Renal cortical epithelial cell (primary cell): ENCODE data around the gene CRISPLD2. TPM values are rescaled to one million over a fixed set of nuclear protein-coding genes. Genes with fewer than 3 reads are reported as not detected.

Source experiments
- DNase-seq: peaks from one replicate; pipeline ENCODE4 v3.0.0-alpha.2; 2011; ENCODE audit warnings: low read depth
- total RNA-seq: library from RNA; depleted of rRNA; stranded (reverse); fragments of >200 nt; gene quantifications from 2 replicates; pipeline ENCODE4 v1.2.3, GENCODE V29; 2014

Gene CRISPLD2, protein sequence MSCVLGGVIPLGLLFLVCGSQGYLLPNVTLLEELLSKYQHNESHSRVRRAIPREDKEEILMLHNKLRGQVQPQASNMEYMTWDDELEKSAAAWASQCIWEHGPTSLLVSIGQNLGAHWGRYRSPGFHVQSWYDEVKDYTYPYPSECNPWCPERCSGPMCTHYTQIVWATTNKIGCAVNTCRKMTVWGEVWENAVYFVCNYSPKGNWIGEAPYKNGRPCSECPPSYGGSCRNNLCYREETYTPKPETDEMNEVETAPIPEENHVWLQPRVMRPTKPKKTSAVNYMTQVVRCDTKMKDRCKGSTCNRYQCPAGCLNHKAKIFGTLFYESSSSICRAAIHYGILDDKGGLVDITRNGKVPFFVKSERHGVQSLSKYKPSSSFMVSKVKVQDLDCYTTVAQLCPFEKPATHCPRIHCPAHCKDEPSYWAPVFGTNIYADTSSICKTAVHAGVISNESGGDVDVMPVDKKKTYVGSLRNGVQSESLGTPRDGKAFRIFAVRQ
- total RNA-seq: 107 and 148 TPM in 2 replicates

GRCh38 chr16:84819644-84820304, at the start of gene CRISPLD2:
Gene CRISPLD2, plus strand, starts transcription at chr16:84819985. Its CDS starts 18,511 bp downstream, at chr16:84838496.
- peak; percentile 67 for DNase-seq

DNA sequence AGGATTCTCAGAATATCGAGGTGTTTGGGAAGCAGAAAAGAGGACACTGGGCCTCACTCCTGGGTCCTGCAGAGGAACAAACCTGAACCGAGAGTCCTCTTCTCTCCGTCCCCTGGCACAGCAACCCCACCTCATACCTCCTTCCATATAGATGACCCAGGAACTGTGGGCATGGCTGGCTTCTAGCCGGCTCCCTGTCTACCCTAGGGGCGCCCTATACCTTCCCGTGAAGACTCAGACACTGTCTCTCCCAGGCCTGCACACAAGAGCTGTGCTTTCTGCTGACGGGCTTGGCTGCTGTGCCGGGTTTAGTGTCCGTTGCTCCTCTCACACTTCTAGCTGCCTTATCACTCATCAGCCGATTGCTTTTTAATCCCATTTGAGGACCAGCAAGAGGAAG, 46.5 kb upstream of the CRISPLD2 start:
- no peak for DNase-seq

GRCh38 chr16:84774810-84775209, 45.0 kb upstream of the CRISPLD2 start:
- DNase-seq: peak; percentile 78

DNA sequence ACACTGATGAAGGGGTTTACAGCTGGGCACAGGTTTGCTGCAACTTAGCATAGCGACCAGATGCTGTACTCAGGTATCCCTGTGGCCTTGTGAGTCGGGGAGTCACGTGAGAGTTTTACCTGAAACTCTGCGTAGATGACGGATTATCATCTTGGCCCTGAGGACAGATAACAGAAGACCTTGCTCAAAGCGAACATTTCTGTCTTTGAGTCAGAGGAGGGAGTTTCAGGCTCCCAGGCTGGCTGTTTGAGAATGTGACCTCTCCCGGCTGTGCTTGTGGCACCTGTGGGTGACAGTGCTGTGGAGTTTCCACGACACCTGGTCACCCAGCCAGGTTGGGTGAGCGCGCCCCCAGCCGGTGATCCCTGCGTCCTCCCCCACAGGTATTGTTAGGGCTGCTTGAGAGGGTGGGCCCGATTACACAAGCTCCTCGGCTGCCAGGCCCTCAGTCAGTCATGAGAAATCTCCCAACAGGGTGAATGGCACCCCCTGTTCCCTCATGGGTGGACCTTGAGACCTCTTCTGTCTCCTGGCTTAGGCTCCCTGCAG, 44.4 kb upstream of the CRISPLD2 start:
- no peak for DNase-seq

GRCh38 chr16:84777435-84777834, 42.4 kb upstream of the CRISPLD2 start:
- DNase-seq: no peak

GRCh38 chr16:84778720-84779119, 41.1 kb upstream of the CRISPLD2 start:
- no peak for DNase-seq

- DNase-seq: no peak
Observed at GRCh38 chr16:84780063-84780462, 39.7 kb upstream of the CRISPLD2 start.

GRCh38 chr16:84780544-84781376, 39.0 kb upstream of the CRISPLD2 start:
- DNase-seq: no peak

- no peak for DNase-seq
Observed at GRCh38 chr16:84782846-84783245, 36.9 kb upstream of the CRISPLD2 start.

DNA sequence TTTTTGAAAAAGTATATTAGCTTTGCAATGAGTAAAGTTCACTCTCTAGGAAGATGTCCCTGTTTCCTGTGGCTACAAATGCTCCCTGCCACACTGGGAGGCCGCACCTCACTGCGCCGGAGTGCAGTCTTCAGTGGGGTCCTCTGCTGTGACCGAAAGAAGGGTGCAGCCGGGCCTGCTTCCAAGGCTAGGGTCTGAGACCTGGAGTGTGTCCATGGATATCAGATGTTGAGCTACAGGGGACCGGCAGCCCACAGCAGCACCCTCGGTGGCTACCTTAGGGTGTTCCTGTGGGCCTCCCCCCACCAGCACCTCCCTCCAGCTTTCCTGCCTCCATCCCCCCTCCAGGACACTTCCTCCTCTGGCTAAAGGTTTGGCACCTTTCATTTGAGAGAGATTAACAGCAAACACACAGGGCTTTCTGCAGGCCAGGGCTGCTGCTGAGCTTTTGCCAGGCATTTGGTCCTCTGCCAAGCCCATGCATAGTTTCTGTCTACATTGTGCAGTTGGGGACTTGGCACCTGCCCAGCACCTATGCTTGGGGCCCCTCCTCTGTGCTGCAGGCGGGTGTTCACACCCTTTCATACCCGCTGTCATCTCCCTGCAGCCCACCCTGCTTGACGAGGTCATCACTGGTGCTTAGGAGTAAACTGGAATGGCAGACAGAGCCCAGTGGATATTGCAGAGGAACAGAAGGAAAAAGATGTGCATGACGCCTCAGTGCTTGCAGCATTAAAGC, 33.8 kb upstream of the CRISPLD2 start:
- peak; percentile 42 for DNase-seq

GRCh38 chr16:84786605-84787262, 33.1 kb upstream of the CRISPLD2 start:
- no peak for DNase-seq

DNA sequence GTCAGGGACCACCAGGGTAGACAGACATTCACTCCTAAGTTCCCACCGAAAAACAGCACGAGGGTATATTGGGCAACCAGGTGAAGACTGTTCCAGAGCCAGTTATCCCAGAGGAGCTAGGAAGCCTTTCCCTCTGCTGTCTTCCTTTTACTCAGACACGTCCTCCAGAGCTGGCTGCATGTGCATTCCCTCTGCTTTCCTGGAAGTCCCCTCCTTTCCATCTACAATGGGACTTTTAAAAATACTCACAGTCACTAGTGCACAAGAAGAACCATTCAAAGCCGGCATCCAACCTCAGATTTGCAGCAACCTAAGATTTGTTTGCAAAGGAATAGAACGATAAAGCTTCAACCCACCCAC, 32.5 kb upstream of the CRISPLD2 start:
- no peak for DNase-seq

DNA sequence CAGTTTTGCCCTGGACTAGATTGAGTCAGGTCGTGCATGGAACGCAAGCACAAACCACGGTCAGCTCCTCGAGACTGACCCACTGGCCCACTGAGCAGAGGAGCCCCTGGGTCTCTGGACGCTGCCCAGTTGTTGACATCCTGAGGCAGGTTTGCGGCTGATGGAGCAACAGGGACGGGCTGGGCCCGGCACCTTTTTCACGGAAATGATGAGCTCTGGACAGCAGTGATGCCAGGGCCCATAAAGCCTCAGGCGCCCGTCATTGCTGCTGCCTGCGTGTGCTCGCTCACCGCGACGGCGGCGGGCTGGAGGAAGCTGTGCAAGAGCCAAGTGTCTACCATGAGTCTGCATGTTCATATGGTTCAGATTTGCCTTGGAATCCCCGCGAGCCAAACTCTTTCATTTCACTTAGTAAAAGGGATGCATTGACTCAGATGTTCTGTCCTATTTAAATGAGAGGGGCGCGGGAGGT, 30.8 kb upstream of the CRISPLD2 start:
- no peak for DNase-seq

DNA sequence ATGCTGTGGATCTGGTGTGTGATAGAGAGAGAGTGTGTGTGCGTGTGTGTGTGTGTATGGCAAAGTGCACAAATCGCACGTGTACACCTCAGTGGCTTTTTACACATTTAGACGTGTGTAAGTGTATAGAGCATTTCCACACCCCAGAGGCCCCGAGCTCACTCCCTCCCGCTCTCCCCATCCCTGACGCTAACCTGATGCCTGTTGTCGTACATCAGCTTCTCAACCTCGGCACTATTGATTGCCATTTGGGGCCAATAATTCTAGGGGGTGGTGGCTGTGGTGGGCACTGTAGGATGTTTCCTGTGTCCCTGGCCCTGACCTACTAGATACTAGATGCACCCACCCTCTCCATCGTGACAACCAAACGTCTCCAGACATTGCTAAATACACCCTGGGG, 30.4 kb upstream of the CRISPLD2 start:
- no peak for DNase-seq

GRCh38 chr16:84790301-84790700, 29.5 kb upstream of the CRISPLD2 start:
- DNase-seq: no peak

GRCh38 chr16:84791088-84791487, 28.7 kb upstream of the CRISPLD2 start:
- DNase-seq: no peak

GRCh38 chr16:84791501-84791900, 28.3 kb upstream of the CRISPLD2 start:
- no peak for DNase-seq

DNA sequence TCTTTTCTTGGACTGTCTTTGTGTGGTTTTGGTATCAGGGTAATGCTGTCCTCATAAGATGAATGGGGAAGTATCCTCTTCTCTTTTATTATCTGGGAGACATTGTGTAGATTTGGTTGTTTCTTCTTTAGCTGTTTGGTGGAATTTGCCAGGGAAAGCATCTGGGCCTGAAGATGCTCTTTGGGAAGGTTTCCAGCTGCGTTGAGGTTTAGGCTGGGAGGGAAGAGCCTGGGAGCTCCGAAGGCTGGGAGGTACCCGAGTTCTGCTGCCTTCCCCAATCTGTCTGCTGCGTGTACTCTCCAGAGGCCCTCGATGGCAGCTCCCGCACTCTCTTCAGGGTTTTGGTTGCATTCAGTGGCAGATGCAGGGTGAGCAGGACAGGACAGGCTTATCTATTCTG, 25.6 kb upstream of the CRISPLD2 start:
- DNase-seq: no peak

GRCh38 chr16:84794626-84795025, 25.2 kb upstream of the CRISPLD2 start:
- no peak for DNase-seq

DNA sequence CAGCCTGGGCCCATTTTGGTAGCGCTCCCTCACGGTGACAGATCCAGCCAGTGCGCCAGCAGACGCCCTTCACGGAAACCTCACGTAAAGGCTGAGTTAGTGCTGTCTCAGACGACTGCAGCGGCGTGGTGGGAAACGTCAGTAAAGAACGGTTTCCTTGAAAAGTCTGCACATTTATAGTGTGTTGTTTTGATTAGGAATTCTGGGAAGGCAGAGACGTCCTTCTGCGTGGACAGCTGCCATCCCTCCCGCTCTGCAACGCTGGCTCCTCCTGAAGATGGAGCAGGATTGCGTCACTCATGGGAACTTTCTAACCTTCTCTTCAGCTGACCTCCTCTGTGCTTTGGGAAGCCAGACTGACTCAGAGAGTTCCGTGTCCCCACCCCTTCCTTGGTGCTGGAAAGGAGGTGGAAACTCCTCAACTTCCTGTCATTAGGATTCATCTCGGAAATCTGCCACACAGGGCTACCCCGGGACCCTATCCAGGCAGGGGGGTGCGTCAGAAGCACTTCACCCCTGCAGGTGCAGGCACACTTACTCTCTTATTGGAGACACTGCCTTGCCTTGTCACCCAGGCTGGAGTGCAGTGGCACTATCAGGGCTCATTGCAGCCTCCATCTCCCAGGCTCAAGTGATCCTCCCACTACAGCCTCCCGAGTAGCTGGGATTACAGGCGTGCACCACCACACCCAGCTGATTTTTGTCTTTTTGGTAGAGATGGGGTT, 24.3 kb upstream of the CRISPLD2 start:
- peak; percentile 76 for DNase-seq
